Measurements from ENCODE around the gene FAM227B. TPM values are rescaled to one million over a fixed set of nuclear protein-coding genes. Genes with fewer than 3 reads are reported as not detected.

Gene FAM227B
- total RNA-seq, 1 experiment from 2014 or later: 3.3 TPM

DNA sequence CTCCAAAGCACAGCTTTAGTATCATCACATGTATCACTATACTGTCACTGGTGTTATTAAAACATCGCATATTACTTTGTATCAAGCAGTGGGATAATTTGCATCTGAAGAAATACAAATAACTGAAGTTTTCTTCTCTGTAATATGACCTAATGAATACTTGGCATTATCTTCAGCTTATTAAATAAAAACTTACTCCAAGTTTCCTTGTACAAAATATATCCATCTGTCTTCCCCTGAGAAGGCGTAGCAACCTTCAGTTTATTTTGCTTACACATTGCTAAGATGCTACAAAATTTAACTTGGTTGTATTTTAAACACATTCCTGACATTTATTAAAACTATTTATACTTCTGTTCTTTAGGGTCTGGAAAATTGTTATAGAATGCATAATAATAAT lies 183.9 kb downstream of the FAM227B start:
- H3K36me3 ChIP-seq (ENCODE audit: low read depth): no peaks in the 10 kb centered on the region
- no peak overlapping the region for H3K27ac ChIP-seq
- no peaks in the 10 kb centered on the region for H3K27me3 ChIP-seq (ENCODE audit: insufficient read depth, low read depth)
- H2AFZ ChIP-seq: no peak overlapping the region
- H3K4me1 ChIP-seq (replicated peaks; ENCODE audit: insufficient read depth): no peaks in the 10 kb centered on the region
- H3K79me2 ChIP-seq (ENCODE audit: low read depth): no peaks in the 10 kb centered on the region
- intact Hi-C loops (cut with micrococcal nuclease; ENCODE audit: unreplicated experiment): no loop called here
- BruUV-seq (replicated peaks): no TSS peak
- no peak overlapping the region for H3K4me2 ChIP-seq
- H3F3A ChIP-seq (ENCODE audit: insufficient read depth, low read depth): no peaks in the 10 kb centered on the region
- no peaks in the 10 kb centered on the region for H4K20me1 ChIP-seq (ENCODE audit: insufficient read depth)
- DNase-seq: no peak
- no peaks in the 10 kb centered on the region for H3K9me3 ChIP-seq (ENCODE audit: insufficient read depth, low read depth)
- ChIA-PET POLR2A (ENCODE audit: unreplicated experiment) (no interaction called here), CTCF (no interaction called here)
- no peaks in the 10 kb centered on the region for H3K9me2 ChIP-seq (ENCODE audit: insufficient read depth)
- H3K4me3 ChIP-seq: no peak overlapping the region
- TF ChIP-seq, protein P1, sequence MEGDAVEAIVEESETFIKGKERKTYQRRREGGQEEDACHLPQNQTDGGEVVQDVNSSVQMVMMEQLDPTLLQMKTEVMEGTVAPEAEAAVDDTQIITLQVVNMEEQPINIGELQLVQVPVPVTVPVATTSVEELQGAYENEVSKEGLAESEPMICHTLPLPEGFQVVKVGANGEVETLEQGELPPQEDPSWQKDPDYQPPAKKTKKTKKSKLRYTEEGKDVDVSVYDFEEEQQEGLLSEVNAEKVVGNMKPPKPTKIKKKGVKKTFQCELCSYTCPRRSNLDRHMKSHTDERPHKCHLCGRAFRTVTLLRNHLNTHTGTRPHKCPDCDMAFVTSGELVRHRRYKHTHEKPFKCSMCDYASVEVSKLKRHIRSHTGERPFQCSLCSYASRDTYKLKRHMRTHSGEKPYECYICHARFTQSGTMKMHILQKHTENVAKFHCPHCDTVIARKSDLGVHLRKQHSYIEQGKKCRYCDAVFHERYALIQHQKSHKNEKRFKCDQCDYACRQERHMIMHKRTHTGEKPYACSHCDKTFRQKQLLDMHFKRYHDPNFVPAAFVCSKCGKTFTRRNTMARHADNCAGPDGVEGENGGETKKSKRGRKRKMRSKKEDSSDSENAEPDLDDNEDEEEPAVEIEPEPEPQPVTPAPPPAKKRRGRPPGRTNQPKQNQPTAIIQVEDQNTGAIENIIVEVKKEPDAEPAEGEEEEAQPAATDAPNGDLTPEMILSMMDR (conservative IDR thresholded peaks at IDR 0.05): no peak
- no peak for TF ChIP-seq EZH2 (IDR thresholded peaks at IDR 0.05; ENCODE audit: low read depth)

DNA sequence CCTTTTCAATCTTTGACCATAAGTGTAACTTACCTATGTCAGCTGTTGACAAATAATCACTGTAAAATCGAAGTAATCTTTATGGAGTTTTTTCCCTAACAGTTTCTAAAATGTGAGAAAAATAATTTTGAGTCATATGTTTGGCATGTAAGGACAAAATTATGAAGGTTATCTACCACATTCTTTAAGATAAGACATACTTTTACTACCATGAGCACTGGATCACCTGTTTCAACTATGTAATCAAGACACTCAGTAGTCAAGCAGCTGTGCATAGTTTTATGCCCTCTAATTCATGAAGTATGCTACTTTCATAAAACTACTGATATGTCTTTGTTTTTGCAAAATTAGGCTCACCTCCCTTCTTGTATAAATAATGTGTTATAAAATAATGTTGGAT lies 185.4 kb downstream of the FAM227B start:
- Histone ChIP-seq H3K27ac (no peak overlapping the region), H4K20me1 (ENCODE audit: insufficient read depth) (no peaks in the 10 kb centered on the region), H3K9me3 (ENCODE audit: insufficient read depth, low read depth) (no peaks in the 10 kb centered on the region), H3K79me2 (ENCODE audit: low read depth) (no peaks in the 10 kb centered on the region), H3K36me3 (ENCODE audit: low read depth) (no peaks in the 10 kb centered on the region), H2AFZ (no peak overlapping the region), H3K4me2 (no peak overlapping the region), H3F3A (ENCODE audit: insufficient read depth, low read depth) (no peaks in the 10 kb centered on the region), H3K4me1 (replicated peaks; ENCODE audit: insufficient read depth) (no peaks in the 10 kb centered on the region), H3K27me3 (ENCODE audit: insufficient read depth, low read depth) (no peaks in the 10 kb centered on the region), H3K4me3 (no peak overlapping the region), H3K9me2 (ENCODE audit: insufficient read depth) (no peaks in the 10 kb centered on the region)
- no TSS peak for BruUV-seq (replicated peaks)
- intact Hi-C loops (cut with micrococcal nuclease; ENCODE audit: unreplicated experiment): no loop called here
- no peak for DNase-seq
- CTCF ChIA-PET: no interaction called here
- POLR2A ChIA-PET (ENCODE audit: unreplicated experiment): no interaction called here
- no peak for TF ChIP-seq EZH2 (IDR thresholded peaks at IDR 0.05; ENCODE audit: low read depth)
- TF ChIP-seq, protein P1 (conservative IDR thresholded peaks at IDR 0.05): no peak

DNA sequence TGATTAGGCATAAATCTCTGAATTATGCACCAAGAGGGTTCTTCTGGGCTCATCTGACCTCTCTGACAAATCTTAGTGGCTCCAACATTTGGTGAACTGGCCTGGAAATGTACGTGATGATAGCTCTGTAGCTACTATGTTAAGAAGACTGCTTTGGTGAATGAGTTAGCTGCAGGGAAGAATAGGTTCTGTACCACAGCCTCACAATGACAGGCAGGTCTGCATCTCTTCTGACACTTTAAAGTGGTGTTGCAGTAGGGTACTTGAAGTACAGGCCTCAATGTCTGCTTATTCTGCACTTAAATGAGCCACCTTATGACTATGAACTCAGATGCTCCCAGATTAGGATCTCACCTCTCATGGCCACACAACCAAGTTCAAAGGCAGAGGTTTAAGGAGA lies 190.6 kb downstream of the FAM227B start:
- TF ChIP-seq, protein P1 (conservative IDR thresholded peaks at IDR 0.05): no peak
- TF ChIP-seq EZH2 (IDR thresholded peaks at IDR 0.05; ENCODE audit: low read depth): no peak
- Histone ChIP-seq H3K9me3 (ENCODE audit: insufficient read depth, low read depth) (no peaks in the 10 kb centered on the region), H3K9me2 (ENCODE audit: insufficient read depth) (no peaks in the 10 kb centered on the region), H3K4me2 (no peak overlapping the region), H3K4me3 (no peak overlapping the region), H3K27me3 (ENCODE audit: insufficient read depth, low read depth) (no peaks in the 10 kb centered on the region), H2AFZ (no peak overlapping the region), H4K20me1 (ENCODE audit: insufficient read depth) (no peaks in the 10 kb centered on the region), H3F3A (ENCODE audit: insufficient read depth, low read depth) (no peaks in the 10 kb centered on the region), H3K79me2 (ENCODE audit: low read depth) (no peaks in the 10 kb centered on the region), H3K36me3 (ENCODE audit: low read depth) (no peaks in the 10 kb centered on the region), H3K4me1 (replicated peaks; ENCODE audit: insufficient read depth) (no peaks in the 10 kb centered on the region), H3K27ac (no peak overlapping the region)
- intact Hi-C loops (cut with micrococcal nuclease; ENCODE audit: unreplicated experiment): no loop called here
- POLR2A ChIA-PET (ENCODE audit: unreplicated experiment): no interaction called here
- no peak for DNase-seq
- CTCF ChIA-PET: no interaction called here
- no TSS peak for BruUV-seq (replicated peaks)

Measured in PC-9 (cell line).